Fibroblast of skin of back (primary cell): ENCODE results near the gene STAT1.

ENCODE experiments used
- DNase-seq: peaks from one replicate; pipeline ENCODE4 v3.0.0-alpha.2; 2013

The STAT1 gene

DNA sequence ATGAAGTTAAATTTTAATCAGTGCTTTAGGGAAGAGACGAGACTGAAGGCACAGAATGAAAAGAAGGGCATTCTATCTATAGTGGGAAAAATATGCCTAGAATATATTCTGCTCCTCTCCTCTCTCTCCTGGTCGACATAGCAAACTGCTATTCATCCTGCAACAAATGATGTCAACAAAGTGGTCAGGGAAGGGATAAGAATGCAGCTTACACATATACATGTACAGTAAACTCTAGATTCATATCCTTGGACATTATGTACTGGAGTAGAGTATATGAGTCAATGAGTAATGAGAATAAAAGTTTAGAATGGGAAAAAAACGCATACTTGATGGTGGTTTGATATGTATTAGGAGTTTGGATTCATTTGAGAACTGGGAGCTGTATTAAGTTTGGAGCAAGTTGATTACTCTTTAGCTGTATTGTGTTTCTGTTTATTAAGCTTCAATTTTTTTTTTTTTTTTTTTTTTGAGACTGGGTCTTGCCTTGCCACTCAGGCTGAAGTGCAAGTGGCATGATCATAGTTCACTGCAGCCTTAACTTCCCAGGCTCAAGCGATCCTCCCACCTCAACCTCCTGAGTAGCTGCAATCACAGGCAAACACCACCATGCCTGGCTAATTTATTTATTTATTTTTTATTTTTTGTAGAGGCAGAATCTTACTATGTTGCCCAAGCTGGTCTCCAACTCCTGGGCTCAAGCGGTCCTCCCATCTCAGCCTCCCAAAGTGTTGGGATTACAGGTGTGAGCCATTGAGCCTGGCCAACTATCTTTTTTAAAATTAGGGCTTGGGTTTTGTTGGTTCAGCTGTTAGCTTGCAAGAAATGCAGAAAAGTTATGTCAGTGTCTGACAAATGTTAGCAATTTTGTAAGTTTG lies 53.8 kb downstream of the STAT1 start:
- DNase-seq, result peak; percentile 58

DNA sequence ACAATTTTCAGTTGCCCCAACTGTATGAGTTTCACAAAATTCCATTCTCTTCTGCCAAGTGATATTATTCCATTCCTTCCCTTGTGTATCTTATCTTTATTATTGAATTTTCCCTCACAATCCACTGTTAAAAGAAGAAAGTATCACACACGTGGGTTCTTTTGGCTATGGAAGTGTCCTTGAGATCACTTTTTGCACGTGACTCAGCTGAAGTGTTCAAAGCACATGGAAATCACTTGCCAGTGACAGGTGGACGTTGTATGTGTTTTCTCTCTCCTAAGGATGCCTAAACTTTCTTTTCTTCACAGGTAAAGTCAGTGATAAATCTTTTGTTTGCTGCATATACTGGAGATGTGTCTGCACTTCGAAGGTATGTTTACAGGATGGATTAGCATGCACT lies 60.7 kb downstream of the STAT1 start:
- no peak for DNase-seq

DNA sequence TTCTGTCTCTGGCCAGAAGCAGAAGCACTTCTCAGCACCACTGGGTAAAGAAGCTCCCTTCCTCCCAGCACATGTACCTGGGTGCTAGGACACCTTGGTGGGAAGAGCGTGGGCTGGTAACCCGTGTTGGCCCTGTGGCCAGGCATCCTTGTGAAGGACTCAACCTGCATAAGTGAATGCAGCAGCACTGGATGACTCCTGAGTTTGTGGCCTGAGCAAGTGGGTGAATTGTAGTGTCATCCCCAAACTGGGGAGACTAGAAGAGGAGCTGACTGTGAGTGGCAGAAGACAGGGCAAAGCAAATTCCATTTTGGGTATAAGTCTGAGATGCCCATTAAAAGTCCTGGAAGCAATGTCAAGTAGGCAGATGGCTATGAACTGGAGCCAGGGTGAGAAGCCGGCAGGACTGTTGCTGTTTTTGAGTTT lies 63.4 kb downstream of the STAT1 start:
- DNase-seq, result no peak

DNA sequence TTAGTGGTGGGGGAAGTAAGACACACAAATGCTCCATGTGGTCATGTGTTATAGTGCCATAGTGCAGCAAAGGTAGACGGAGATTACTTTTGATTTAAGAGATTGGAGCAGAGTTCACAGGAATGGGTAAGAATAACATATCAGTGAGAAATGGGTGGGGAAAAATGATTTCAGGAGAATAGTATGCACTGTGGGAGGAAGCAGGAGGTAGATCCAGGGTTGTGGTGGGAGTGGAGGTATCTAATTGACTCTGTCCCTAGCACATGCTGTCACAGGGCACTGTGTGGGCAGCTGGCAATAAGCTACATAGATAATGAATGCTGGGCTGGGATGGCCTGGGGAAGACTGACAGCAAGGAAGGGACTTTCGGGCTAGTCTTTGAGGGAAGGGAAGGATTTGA lies 65.3 kb downstream of the STAT1 start:
- DNase-seq, result peak; percentile 55

DNA sequence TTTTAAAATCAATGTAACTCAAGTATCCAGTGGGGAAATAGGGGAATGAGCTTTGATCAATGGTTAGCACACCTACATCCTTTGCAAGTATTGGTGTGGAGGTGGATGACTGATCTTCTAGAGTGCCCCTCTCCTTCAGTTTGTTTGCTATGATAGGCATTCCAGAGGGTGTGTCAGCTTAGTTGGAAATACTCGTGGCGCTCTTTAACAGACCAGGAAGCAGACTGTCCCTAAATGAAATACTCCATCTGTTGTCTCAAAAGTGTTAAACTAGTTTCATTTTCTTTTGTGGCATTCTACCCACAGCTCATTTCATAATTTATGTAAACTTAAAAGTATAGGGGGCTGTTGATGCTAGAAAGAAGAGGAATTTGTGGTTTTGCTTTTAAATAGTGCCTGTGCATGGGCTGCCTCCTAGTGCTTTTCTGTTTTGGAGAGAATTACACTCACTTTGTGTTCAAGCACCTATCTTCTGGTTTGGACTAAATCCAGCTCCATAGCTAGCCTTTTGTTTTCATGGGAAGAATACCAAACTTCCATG lies 66.2 kb downstream of the STAT1 start:
- peak; percentile 81 for DNase-seq

DNA sequence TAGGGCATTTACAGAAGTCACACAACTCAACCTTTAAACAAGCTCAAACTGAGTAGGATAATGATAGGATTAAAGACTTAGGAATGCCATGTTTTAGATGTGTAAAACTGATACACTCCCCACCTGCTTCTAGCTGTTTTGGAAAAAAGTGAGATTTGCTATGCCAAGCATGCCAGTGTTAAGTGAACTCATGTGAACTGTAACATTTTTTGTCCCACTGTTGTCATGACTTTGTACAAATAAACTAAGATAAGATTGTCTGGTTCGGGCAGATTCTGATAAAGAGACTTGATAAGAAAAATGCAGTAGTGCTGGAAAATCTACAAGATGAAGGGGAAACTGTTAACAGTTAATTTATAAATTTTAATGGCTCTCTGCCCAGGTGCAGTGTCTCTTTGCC lies 66.8 kb downstream of the STAT1 start:
- DNase-seq, result peak; percentile 39

DNA sequence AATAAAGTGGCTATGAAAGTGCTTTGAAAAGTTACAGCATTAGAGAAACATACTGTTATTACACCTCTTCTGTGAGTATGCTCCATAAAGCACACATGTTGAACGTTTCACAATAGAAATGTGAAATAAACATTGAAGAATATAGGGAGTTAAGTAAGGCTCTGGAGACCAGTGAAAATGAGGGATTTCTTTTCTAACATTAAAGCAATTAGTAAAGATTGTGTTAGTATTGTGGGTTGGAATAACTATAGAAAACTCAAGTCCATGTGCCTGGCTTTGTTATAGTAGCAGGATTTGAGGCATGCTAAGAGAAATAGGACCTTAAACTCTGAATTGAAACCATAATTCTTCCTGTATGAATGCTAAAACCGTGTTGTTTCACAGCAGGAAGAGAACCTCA lies 70.3 kb downstream of the STAT1 start:
- DNase-seq, result no peak

DNA sequence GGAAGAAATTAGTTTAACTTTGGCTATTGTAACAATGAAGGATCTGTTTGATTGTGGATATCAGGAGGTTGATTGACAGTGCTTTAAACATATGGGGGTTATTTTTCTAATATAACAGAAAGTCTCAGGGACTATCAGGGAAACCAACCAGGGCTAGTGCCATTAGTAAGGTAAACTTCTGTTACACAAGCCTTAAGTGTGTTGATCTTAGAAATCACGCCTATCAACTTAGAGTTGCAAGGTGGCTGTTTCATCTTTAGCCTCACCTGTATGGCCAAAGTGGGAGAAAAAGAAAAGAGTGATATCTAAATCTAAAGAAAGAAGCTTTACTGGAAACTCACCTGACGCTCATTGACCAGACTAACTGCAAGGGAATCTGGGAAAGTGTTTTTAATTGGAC lies 71.3 kb downstream of the STAT1 start:
- DNase-seq, result no peak

DNA sequence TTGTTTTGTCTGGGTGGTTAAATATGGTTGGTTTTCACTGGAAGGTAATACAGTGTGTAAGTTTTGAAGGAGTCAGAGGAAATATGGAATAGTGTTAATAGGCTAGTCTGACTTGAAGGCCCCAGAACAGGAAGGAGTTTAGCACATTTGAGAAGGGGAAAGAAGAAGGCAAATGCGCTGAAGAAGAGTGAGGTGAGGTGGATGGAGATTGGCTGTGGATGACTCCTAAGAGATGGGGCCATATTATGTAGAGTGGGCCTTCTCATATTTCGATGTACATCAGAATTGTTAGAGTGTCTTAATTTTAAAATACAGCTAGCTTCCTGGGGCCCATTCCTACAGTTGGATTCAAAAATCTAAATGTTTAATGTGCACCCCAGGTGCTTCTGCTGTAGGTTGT lies 72.4 kb downstream of the STAT1 start:
- DNase-seq, result no peak

DNA sequence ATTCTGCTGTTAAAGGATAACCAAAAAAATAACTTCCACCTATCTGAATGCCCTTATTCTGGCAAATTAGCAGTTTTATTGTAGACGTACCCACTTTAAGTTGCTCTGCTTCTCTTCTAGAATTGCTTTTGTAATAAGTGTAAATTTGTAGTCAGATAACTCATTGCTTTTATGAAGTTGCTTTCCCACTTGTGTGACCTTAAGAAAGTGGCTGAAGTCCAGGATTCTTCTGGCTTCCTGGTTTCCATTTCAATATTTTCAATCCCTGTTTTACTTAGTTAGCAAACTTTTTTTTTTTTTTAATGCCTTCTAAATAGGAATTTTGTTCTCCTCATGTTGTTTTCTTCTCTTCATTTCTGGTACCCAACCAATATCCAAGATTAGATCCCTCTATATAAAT lies 73.5 kb downstream of the STAT1 start:
- DNase-seq, result no peak

DNA sequence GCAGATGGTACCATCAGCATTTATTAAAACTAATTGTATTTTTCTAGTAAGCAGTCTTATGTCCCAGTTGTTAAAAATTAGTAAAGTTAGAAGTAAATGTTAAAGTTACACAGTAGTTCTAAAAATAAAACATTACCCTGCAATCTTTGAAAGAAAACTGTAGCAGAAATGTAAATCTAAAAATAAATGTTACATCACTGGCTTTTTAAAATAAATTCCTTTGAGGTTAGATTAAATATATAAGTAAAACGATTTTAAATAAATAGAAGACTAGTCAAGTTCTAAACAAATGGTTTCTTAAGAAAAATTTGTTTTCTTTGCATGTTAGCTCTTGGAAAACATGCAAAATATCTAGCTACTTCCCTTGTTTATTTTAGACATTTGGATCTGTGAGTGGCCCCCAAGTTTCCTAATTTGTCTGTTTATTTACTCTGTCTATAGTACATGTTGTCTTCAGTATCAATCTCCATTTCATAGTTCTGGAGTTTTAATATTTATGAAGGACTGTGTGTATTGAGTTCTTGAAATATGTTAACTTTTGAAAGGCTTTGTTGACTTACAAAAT lies 75.1 kb downstream of the STAT1 start:
- DNase-seq, result peak; percentile 40

DNA sequence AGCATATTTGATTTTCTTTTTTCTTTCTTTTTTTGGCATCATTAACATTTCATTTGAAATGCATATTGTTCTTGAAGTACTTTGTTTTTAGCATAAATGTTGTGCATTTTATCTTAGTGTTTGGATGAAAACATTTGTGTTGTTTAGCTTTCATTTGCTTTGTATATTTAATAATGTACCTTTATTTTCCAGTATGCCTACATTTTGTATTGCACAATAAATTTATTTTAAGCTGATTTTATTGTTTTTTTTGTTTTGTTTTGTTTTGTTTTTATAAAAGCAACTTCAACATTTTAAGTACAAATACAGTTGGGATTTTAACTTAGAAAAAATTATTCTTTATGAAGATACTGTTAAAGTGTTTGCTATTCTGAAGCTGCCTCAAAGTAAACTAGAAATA lies 78.9 kb downstream of the STAT1 start:
- no peak for DNase-seq

DNA sequence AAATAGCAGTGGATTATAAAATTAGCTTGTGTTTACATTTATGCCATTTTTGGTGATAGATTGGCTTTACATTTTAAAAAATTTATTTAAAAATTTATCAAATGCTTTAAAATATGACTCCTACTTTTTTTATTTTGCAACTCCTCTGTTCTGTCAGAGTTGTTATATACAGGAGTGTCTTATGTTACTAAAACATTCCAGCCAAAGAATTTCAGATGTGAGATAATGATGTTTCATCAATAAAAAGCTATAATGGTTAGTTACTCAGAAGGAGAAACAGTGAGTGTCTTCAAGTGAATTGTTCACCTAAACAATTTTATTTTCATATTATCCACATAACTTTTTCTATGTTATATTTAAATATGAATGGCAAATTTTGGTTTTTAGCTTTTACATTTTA lies 80.6 kb downstream of the STAT1 start:
- DNase-seq, result no peak

DNA sequence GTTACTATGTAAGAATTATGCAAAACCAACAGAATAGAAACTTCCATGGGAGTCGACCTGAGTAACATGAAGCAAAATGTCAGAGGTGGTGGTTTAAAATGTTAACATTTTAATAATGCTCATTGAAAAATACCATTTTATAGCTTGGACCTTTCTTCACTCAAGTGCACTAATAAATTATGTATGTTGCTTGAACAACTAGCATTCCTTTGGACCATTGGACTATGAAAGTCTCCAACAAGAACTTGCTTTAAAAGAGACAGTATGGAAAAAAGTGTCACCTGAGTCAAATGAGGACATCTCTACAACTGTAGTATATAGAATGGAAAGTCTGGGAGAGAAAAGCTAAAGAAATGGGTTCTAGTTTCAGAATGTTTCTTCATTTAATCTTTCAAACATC lies 81.5 kb downstream of the STAT1 start:
- no peak for DNase-seq

DNA sequence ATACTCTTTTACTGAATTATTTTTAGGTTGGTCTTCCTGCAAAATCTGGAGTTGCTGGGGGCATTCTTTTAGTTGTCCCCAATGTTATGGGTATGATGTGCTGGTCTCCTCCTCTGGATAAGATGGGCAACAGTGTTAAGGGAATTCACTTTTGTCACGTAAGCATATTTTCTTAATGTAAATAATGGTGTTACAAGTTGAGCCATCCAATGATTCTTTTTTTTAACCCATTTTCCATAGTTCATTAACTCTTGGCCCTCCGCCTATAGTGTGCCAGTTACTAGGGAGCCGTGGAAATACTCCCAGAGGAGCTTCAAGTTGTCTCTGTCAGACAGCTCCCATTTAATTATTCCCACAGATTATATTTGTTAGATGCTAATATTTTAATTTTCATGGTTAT lies 83.6 kb downstream of the STAT1 start:
- DNase-seq, result no peak

DNA sequence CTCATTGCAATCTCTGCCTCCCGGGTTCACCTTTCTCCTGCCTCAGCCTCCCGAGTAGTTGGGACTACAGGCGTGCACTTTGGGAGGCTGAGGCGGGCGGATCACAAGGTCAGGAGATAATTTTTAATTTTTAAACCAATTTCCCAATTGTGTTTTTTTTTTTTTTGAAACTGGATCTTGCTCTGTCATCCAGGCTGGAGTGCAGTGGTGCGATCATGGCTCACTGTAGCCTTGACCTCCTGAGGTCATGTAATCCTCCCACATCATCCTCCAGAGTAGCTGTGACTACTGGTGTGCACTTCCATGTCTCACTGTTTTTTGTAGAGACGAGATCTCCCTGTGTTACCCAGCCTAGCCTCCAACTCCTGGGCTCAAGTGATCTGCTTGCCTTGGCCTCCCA lies 84.1 kb downstream of the STAT1 start:
- no peak for DNase-seq

DNA sequence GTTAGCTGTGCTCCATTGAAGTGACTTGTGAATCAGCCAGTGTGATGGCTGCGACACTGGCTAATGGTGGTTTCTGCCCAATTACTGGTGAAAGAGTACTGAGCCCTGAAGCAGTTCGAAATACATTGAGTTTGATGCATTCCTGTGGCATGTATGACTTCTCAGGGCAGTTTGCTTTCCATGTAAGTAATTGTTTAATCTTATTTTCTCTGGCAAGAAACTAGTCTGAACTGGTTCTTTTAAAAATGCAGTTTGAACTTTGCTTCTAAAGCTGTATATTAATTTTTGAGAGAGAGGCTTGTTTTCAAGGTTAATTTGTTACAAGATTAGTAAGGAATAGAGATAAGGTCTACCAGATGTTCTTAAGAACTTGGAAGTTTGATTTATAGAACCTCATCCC lies 86.7 kb downstream of the STAT1 start:
- DNase-seq, result peak; percentile 73

DNA sequence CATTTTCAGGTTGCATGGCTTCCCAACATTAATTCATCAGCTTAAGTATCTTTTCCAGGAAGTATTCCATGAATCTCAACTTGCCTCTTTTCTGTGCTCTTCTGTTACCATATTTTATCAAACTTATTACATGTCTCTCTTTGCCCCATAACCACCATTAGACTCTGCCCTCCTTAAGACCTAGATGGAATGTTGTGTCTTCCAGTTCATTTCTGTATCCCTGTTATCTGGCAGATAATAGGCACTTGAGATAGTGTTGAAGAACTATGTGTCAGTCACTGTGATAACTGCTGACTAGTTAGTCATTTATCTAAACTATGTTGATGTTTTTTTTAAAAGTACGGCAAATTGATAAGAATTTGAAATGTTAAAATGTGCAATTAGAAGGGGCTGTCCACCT lies 91.6 kb downstream of the STAT1 start:
- DNase-seq, result no peak

DNA sequence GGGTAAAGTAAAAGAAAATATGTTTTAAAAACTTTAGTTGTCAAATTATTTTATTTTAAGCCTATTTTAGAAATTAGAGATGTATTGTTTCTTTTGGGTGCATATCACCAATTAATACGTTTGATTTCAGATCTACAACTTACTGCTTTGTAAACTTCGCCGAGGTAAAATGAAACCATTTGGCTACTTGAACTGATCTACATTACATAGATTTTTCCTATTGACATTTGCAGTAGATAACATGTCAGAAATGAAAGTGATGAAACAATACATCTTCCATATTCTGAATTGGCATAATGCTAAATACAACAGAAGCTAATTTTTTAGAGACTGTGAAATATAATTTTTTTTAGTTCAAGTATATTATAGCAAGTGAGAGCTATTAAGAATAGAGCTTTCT lies 93.9 kb downstream of the STAT1 start:
- no peak for DNase-seq
